HCT116 (cell line): ENCODE results near the gene ISCA1.

Experiments used
- CBX3 ChIP-seq: IDR thresholded peaks from 2 replicates; pipeline ENCODE4 v1.6.1; 2012; ENCODE audit warnings: low read depth
- CEBPB ChIP-seq: IDR thresholded peaks from 2 replicates; pipeline ENCODE4 v1.6.1; 2012; ENCODE audit warnings: low read depth
- CTCF ChIP-seq, 3 experiments: fragments of 200-600 bp in 1 of 3; sonication (generic) in 1 of 3; IDR thresholded peaks in 2 of 3; conservative IDR thresholded peaks in 1 of 3; 2 replicates each; pipeline ENCODE4 v1.5.1; 2012 to 2017; ENCODE audit warnings: low read depth in 2 of 3, low read length in 2 of 3, antibody characterized with exemption in 1 of 3, borderline replicate concordance in 1 of 3, control low read depth in 1 of 3, mild to moderate bottlenecking in 1 of 3, mixed read lengths in 1 of 3, mixed run types in 1 of 3, moderate library complexity in 1 of 3; ENCODE audit not compliant: insufficient read depth in 1 of 3
- EGR1 ChIP-seq: IDR thresholded peaks from 2 replicates; pipeline ENCODE4 v1.6.1; 2012; ENCODE audit warnings: low read depth
- JUND ChIP-seq: IDR thresholded peaks from 2 replicates; pipeline ENCODE4 v1.6.1; 2012
- YY1 ChIP-seq: IDR thresholded peaks from 2 replicates; pipeline ENCODE4 v1.6.1; 2011; ENCODE audit warnings: low read length, low read depth, moderate library complexity, mild to moderate bottlenecking; ENCODE audit not compliant: insufficient replicate concordance; ENCODE audit errors: extremely low read depth

- TF ChIP-seq CTCF (IDR thresholded peaks at IDR 0.05 in 2 of 3, conservative IDR thresholded peaks at IDR 0.05 in 1 of 3; ENCODE audit: borderline replicate concordance in 1 of 3, insufficient read depth in 1 of 3, low read depth in 2 of 3, low read length in 2 of 3): no peak
- no peak for TF ChIP-seq YY1
- TF ChIP-seq EGR1: no peak
- TF ChIP-seq CEBPB: no peak
- TF ChIP-seq CBX3: no peak
- TF ChIP-seq JUND: no peak
Measured at GRCh38 chr9:86253577-86253976, 28.8 kb downstream of the ISCA1 start.
